Hematopoietic multipotent progenitor cell treated with erythropoietin and hydrocortisone succinate and interleukin-3 and kit ligand, for 17 days (in vitro differentiated cells): ENCODE measurements around the gene PTPRN2.

Source experiments
- DNase-seq: peaks from one replicate; pipeline ENCODE4 v3.0.0-alpha.2; 2015; ENCODE audit warnings: low spot score

PTPRN2 gene

DNA sequence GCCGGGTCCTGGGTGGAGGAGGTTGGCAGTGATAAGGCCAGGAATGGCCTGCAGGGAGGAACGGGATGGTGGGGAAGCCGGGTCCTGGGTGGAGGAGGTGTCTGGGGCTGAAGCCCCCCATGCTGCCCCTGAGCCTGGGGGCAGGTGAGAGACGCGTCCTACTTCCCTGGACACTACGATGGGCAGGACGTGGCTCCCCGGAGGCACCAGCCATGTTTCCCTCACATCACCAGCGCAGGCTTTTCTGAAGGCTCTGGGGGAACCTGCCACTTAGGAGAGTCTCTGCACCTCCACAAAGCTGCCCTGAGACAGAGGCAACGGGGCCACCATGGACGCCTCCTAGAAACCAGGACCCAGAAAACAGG, 926.0 kb downstream of the PTPRN2 start:
- DNase-seq, result no peak

DNA sequence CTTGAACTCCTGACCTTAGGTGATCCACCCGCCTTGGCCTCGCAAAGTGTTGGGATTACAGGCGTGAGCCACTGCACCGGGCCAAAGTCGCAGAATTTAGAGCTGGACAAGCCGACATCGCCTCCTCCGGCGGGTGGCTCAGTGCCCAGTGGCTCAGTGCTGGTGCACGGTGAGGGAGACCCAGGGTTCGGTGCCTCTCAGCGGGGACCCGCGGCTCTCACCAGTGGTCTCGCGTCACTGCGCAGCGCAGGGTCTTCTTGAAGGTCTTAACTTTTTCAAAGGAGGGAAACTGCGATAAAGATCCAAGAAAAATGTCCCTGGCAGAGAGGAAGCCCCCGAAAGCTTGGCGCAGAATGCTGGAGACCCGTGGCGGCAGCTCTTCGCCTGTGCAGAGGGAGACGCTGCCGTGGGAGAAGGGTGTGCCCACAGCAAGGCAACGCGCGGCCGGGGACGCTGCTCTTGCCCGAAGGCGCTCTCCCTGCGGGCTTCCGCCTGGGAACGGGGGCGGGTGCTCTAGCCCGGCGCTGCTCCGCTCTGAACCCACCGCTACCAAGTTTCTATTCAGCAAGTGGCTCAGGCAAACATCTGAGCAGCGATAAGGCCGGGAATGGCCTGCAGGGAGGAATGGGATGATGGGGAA, 926.5 kb downstream of the PTPRN2 start:
- no peak for DNase-seq

DNA sequence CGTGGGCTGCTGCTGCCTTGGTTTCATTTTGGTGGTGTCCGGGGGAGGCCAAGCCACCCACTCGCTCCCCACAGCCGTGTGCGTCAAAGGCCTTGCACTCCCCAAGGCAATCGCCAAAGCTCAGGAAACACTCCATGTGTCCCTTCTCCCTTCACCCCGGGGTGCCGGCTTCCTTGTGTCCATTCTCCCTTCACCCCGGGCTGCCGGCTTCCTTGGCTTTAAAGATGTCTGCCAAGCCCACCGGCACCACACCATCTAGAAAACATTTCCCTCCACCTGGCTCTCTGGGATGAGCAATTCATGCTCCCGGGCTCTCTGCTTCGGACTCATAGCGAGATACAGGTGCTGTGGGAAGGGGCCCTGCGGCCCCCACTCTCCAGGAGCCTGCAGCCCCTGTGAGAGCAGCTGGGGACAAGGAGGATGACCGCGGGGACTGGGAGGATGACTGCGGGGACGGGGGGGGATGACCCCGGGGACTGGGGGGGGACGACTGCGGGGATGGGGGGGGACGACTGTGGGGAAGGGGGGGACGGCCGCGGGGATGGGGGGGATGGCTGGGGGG, 928.7 kb downstream of the PTPRN2 start:
- no peak for DNase-seq

DNA sequence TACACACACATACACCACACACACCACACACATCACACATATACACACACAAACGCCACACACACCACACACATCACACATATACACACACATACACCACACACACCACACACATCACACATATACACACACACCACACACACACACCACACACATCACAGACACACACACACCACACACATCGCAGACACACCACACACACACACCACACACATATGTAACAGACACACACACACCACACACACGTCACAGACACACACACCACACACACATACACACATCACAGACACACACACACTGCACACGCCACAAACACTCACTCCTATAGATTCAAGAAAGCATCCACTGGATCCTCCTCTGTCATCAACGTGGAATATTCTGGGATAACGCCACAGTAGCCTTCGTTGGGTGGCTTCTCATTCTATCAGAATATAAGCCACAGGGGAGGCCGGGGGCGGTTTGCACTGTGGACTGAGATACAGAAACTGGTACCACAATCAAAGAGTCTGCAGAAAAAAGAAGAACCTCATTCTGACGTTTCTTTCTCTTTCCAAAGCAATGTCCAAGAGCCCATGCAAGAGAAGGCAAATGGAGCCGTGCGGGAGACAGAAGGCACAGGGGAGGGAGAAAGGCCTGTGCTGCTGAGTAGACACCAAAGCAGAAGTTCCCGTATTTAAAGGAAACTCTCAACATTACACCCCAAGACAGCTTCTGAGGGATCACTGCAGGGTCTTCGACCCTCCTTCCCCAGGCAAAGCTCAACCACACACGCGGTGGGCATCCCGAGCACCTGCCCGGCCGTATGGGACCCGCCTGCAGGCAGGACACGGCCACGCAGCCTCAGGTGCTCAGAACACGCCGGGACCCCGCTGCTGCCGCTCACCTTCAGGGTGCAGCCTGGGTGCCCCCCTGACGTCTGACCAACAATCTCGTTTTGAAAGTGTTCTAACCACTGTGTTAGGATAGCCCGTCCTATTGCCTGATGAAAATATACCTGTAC, 929.6 kb downstream of the PTPRN2 start:
- no peak for DNase-seq

DNA sequence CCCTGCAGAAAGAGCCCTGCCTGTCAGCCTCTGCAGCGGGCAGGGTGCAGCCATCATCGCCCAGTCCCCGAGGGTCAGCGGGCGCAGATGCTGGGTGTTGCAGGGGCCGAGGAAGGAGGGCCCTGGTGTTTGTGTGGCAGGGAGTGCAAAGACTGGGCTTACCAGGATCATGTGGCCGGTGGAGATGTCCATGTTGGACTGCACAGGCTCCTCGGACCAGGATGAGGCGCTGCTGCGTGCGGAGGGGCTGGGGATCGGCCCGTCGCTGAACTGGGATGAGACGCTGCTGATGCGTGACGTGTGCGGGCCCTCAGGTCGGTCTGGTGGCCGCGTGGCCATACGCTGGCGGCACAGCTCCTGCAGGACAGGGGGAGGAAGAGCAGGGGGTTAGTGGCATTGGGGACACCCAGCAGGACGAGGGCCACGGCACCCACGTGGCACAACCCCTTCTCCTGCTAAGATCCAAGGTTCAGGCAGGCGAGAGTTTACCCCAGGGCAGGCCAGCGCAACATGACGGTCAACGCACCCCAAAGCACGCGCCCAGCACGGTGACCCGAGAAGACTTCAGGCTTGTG, 931.3 kb downstream of the PTPRN2 start:
- DNase-seq, result no peak

DNA sequence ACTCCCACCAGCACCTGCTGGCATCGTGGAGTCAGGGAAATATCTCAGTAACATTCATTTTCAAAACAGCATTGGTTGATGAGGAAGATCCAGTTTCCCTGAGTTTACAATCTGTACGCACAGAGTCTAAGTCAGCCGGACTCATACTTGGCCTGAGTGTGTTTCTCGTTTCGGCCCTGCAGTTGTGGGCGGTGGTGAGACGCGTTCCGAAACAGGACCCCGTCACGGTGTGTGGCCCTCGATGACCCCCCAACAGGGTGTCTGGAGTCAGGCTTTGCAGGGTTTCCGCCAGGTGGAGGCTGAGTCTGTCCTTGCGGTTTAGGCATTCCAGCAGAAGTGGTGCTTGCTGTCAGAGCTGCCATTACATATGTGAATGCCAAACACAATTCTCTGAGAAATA, 933.3 kb downstream of the PTPRN2 start:
- DNase-seq, result no peak

DNA sequence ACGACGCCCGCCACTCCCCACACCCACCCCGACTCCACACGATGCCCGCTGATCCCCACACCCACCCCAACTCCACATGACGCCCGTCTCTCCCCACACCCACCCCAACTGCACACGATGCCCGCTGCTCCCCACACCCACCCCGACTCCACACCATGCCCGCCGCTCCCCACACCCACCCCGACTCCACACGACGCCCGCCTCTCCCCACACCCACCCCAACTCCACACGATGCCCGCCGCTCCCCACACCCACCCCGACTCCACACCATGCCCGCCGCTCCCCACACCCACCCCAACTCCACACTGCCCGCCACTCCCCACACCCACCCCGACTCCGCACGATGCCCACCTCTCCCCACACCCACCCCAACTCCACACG, 933.8 kb downstream of the PTPRN2 start:
- DNase-seq, result no peak

DNA sequence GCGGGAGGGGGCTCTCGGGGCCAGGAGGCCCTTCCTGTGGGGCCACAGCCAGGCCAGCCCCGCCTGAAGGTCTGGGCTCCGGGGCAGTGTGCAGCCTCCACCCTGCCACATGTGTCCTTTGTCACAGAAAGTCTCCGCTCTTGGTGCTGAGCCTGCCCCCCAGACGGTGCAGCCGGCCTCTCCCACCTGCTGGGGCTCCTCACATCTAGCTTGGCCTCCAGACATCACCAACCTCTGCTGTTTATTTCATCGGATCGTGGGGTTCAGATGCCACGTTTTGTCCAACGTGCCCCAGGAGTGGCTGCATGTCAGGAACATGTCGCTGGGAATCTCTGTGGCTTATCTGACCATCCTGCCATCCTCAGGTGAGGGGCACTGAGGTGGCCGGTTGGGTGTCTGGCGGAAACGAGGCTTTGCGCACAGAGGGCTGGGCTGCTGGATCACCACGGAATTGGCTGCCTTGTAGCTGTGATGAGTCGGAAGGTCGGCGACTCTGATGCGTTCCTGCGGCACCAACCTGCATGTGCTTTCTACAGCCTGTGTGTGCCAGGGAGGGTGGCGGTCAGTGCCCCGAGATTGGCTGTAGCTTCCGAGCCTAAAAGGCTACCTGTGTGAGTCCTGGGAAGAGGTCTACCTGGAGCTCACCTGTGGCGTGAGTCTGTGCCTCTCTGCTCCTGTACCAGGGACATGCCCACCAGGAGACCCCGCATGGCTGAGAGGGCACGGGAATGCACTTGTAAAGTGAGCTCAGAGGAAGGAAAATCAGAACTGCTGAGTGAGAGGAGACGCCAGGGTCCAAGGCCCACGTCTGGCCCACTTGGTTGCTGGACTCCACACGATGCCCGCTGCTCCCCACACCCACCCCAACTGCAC, 934.4 kb downstream of the PTPRN2 start:
- no peak for DNase-seq

DNA sequence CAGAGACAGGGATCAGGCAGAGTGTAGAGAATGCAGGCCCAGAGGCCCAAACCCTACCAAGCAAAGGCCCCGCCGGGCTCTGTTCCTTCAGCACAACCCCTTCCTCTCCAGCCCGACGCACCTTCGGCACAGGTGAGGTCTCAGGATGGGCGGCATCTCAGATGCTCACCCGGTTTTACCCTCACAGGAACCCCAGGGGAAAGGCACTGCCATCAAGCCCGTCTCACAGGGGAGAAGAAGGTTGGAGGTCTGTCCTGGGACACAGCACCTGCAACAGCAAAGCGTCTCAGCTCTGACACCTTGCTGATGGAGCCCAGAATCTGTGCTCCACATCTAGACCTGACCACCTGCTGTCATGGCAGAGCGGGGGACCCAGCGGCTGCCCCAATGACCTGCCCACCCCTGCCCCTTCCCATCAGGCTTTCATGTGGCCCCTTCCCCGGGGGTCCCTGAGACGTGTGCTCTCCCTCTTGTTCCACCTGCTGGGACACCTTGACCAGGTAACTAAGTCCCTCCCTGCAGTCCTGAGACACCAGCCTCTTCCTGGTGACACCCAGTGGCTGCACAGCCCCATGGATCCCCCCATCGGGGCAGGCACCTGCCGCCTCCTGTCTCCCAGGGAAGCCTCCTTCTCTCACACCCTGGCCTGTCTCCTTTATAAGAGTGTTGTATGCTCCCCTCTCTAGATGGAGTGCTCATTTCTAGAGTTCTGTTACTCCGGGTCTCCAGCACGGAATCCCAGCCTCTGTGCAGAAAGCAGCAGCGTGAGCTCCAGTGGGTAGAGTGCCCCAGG, 935.3 kb downstream of the PTPRN2 start:
- no peak for DNase-seq

DNA sequence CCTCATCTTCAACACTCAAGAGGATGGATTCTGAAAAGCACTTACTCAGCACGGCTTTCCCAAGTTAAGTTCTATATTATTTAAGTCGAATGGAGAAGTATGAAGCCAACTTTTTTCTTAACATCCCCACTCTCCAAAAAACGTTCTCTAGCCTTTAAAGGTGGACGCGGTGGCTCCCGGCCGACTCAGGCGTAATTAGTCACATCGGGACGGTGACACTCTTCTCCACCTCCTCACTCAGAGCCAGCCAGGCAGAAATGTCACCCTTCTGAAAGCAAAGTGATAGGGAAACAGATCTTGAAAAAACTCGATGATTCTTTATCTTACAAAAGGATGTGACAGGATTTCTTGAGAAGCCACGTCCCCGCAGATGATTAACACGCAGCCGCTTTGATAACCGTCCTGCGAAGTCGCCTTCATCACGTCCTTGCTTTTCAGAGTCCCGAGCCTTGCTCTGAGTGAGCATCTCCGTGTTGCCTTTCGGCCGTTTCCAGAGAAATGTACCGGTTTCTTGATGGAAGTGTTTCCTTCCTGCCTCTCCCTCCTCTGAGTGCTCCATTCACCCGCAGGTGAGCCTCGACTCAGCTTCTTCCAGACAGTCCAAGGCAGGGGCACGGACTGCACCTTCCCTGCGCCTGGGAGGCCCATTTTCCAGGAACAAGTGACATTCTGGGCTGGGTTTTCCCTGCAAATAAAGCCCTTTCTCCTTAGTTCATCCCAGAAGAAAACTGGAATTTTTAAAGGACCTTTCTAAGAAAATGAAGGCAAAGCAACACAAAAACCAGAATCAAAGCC, 936.1 kb downstream of the PTPRN2 start:
- DNase-seq, result no peak

DNA sequence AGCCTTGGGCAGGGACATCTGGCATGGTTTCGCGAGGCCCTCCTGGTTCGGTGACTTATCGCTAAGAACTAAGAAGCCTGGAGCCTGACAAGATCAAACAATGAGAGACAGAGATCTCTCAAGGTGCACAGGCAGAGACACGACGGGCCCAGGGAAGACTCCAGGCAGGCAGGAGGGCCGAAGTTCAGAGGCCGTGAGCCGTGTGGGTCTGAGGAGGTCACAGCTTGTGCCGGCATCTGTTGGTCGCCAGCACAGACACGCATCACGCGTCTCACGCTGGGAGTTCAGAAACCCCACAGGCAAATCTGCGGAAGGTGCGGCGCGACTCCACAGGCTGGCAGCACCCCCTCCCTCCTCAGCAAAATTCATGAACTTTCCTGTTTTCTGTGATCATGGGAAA, 936.8 kb downstream of the PTPRN2 start:
- no peak for DNase-seq

DNA sequence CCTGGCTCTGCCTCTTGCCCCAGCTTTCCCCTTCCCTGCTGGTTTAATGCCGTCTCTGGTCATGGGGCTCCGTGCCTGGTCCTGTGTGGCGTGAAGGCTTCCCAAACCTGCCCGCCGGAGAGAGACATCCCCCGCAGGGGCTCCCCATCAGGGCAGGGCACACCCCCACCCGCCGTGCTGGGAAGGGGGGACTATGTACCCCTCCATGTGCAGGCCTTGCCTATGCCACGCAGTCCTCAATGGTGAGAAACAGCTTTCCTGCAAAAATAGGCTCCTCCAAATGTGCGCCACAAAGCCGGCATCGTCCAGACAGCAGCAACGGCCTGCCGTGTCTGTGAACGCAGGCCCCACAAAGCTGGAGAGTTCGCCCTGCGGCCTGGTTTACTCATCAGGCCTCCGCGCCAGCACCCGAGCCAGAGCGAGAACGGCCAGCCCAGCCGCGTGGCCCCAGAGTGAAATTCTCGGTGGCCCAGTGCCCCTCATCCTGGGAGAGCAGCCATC, 937.4 kb downstream of the PTPRN2 start:
- no peak for DNase-seq

DNA sequence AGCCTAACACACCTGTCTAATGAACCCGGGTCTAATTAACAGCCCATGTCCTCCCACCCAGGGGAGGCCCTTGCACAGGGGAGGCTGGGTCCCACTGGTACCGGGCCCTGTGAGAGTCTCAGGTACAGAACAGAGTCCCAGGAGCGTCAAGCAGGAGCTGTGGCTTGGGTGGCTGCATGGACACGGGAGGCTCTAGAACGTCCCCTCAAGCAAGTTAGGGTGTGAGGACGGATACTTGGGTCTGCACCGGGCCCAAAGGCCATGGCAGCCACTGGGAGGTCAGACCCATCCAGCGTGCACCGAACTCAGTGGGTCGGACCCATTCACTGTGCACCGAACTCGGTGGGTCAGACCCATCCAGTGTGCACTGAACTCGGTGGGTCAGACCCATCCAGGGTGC, 941.1 kb downstream of the PTPRN2 start:
- no peak for DNase-seq

DNA sequence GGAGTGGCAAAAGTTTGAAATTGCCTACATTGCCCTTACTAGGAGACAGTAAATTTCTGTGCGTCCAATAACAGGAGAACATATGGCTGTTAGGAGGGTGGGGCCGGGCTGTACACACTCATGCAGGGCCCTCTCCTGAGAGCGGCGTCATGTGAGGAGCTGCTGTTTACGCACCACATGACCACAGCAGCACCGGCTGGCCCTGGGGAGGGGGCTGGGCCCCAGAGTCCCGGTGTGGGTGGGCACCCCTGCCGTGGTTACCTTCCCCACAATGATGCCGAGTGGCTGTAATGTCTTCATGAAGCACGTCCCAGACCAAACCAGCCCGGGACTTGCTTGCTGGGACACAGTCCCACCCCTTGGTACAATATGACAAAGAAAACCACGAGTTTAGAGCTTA, 942.1 kb downstream of the PTPRN2 start:
- DNase-seq, result no peak

DNA sequence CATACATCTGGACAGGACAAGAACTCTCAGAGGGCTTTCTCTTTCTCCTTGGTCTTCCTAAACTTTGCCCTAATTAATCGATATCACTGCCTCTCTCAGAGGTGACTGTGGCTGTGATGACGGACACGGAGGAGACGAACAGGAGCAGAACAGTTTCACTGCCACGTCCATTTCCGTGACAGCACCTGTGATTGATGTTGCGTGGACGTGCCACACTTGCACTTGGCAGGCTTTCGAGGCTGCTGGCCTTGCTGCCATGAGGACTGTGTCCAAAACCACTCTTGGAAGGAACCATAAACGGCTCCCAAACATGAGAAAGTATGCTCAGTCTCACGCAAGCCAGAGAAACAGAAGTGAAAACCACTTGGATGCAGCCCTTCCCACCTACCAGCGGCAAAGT, 942.7 kb downstream of the PTPRN2 start:
- no peak for DNase-seq

DNA sequence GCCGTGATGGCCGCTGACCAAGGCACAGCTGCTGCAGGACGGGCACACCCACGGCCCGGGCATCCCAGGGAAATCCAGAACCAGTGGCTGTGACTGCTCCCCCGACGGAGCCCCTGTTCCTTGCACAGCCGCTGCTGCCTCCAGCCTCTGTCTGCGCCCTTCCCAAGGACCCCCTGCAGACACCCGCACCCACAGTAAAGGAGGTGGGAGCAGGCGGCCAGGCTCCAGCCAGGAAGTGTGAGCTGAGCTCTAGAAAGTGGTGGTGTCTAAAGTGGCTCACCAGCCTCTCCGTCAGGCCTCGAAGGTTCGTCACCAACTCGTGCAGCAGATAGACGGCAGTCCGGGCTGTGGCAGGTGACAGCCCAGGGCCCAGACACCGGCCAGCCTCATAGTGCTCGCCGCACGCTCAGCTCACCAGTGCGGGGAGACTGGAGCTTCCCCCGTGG, 944.1 kb downstream of the PTPRN2 start:
- no peak for DNase-seq

DNA sequence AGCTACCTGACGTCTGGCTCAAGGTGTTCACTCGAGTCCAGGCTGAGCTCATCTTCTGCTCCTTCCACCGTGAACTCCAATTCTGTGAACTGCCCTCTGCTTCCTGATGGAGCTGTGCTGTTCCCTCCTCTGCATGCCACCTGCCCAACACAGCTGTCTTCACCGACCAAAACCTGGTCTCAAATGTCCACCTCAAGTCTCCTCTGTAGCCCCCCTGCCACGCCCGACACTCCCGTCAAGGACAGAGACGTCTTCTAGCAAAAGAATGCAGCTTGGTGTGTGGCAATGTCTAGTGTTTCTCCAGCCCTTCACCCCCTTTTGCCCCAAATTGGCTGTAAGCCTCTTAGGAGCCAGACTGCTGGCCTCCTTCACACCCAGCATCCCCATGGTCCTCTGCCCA, 945.8 kb downstream of the PTPRN2 start:
- DNase-seq, result no peak

DNA sequence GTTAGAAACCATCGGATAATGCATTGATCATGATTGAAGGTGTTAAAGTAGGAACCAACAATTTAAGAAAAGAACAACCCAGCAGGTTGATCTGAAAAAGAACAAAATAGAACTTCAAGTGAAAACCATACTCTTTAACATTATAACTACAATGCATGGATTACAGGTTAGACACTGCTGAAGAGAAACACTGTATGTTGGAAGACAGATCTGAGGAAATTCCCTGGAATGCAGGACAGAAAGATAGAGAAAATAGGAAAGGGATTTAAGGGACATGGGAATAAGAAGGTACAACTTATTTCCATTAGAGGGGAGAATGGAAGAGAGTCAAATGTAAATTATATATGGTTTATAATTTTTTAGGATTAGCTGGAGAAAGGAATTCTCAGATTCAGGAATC, 947.5 kb downstream of the PTPRN2 start:
- DNase-seq, result no peak

DNA sequence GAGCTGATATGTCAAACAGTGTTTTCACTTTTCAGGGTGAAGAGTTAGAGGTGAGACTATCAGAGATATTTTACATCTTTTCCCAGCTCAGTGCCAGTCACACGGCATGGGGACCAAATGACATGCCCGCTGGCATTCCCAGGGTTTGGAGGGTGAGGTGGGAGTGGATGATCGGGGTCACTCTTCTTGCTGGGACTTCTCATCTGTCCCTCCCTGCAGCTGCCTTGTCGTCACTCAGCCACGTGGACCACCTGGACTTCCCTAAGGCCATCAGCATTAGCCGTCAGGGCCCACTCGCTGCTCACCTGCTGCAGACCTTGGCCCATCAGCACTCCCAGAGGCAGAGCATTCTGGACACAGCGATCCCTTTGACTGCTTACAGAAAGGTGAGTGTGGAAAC, 949.1 kb downstream of the PTPRN2 start:
- no peak for DNase-seq
